A673 (cell line): ENCODE results near the gene LIF.

Experiments used
- EZH2 ChIP-seq: fragments of 200-600 bp; sonication (generic); IDR thresholded peaks from 2 replicates; pipeline ENCODE4 v1.6.1; 2017; ENCODE audit warnings: borderline replicate concordance, low read depth, mild to moderate bottlenecking, mixed read lengths, antibody characterized with exemption, low read length; ENCODE audit not compliant: poor library complexity, severe bottlenecking
- TF ChIP-seq, protein P1 (sequence below): fragments of 300-800, 200-600 bp; sonication (generic); conservative IDR thresholded peaks from 2 replicates; pipeline ENCODE4 v1.5.1; 2017; ENCODE audit warnings: low read depth, mild to moderate bottlenecking, antibody characterized with exemption, low read length, moderate library complexity, mixed read lengths

DNA sequence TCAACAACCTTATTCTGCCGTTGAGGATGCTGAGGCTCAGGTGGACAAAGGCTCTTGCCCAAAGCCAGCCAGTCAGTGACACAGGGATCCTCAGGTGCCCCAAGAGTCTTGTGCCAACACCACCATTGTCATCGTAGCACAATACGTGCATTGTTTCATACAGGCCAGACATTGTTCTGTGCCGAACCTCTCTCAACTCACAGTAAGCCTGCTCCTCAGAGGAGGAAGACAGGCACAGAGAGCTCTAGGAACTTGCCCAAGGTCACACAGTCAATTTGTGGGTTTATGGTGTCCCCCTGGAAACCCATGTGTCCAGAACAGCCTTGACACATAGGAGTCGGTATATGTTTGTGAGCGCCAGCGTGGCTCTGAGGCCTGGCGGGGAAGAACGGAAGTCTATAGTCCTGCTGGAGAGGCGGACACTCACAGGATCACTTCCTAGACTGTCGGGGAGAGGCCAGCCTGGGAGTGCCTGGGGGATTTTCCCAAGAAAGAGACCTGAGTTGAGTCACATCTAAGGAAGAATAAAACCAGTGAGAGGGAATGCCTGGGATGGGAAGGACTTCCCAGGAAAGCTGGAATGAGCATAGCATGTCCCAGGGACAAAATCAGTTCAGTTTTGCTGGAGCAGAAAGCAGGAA lies 20.2 kb downstream of the LIF start:
- TF ChIP-seq, protein P1, sequence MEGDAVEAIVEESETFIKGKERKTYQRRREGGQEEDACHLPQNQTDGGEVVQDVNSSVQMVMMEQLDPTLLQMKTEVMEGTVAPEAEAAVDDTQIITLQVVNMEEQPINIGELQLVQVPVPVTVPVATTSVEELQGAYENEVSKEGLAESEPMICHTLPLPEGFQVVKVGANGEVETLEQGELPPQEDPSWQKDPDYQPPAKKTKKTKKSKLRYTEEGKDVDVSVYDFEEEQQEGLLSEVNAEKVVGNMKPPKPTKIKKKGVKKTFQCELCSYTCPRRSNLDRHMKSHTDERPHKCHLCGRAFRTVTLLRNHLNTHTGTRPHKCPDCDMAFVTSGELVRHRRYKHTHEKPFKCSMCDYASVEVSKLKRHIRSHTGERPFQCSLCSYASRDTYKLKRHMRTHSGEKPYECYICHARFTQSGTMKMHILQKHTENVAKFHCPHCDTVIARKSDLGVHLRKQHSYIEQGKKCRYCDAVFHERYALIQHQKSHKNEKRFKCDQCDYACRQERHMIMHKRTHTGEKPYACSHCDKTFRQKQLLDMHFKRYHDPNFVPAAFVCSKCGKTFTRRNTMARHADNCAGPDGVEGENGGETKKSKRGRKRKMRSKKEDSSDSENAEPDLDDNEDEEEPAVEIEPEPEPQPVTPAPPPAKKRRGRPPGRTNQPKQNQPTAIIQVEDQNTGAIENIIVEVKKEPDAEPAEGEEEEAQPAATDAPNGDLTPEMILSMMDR = no peak
- TF ChIP-seq EZH2 = no peak
